Peyer's patch (tissue), 4 donors: Measurements from ENCODE around the gene EFNA2. TPM values are rescaled to one million over a fixed set of nuclear protein-coding genes. Genes with fewer than 3 reads are reported as not detected.
A peak's percentile ranks its signal among the peaks of the same experiment; 100 is the strongest.

Source experiments
- DNase-seq, 3 donors: peaks; one replicate each; pipeline ENCODE4 v3.0.0-alpha.2; 2017 to 2019
- H3K27ac ChIP-seq, 4 donors: fragments of 200-600 bp; sonication (generic); one replicate each; pipeline ENCODE4 v1.5.1; 2016 to 2019
- H3K27me3 ChIP-seq, 2 donors: fragments of 200-600 bp; sonication (generic); one replicate each; pipeline ENCODE4 v1.5.1; 2019
- H3K36me3 ChIP-seq, 3 donors: fragments of 200-600 bp; sonication (generic); one replicate each; pipeline ENCODE4 v1.5.1; 2016 to 2019
- H3K4me1 ChIP-seq, 4 donors: fragments of 200-600 bp; sonication (generic); one replicate each; pipeline ENCODE4 v1.5.1; 2016 to 2019
- H3K4me3 ChIP-seq, 4 donors: fragments of 200-600 bp; sonication (generic); 1 replicate in 3 of 4; 2 replicates in 1 of 4; pipeline ENCODE4 v1.5.1; 2016 to 2019; ENCODE audit warnings: mild to moderate bottlenecking in 1 of 4
- H3K9me3 ChIP-seq, 4 donors: fragments of 200-600 bp; sonication (generic); one replicate each; pipeline ENCODE4 v1.5.1; 2016 to 2019; ENCODE audit warnings: mild to moderate bottlenecking in 1 of 4
- CTCF ChIP-seq, 6 experiments: fragments of 450-650 bp in 4 of 6; fragments of 200-600 bp in 2 of 6; sonication (generic) in 1 of 6; IDR thresholded peaks; one replicate each; pipeline ENCODE4 v1.5.1; 2017 to 2019; ENCODE audit warnings: antibody characterized with exemption in 6 of 6, mild to moderate bottlenecking in 3 of 6, moderate library complexity in 1 of 6
- POLR2A ChIP-seq, 2 donors: fragments of 450-650 bp; IDR thresholded peaks; one replicate each; pipeline ENCODE4 v1.5.1; 2017; ENCODE audit warnings: antibody characterized with exemption in 2 of 2, mild to moderate bottlenecking in 2 of 2, moderate library complexity in 2 of 2
- total RNA-seq, 4 donors: library from RNA; depleted of rRNA; stranded (reverse); fragments of >200 nt; gene quantifications; one replicate each; pipeline ENCODE4 v1.1.0, GENCODE V29; 2016

EFNA2 gene
- total RNA-seq, 4 donors from 2014 or later = 21.5 to 34.1 (median 32.3) TPM

GRCh38 chr19:1269065-1269477 is 16.6 kb upstream of the EFNA2 start, which contains the start of gene CIRBP:
Gene CIRBP, plus strand, starts transcription at chr19:1269332. Its CDS starts 1,602 bp downstream, at chr19:1270934.
- H3K36me3 ChIP-seq = peaks cover 0 to 34% (median 0%) of the 10 kb centered on the region in 3 donors
- H3K4me1 ChIP-seq = peaks cover 13 to 87% (median 63%) of the 10 kb centered on the region in 4 donors
- H3K9me3 ChIP-seq = no peaks in the 10 kb centered on the region
- peak; percentile 100 for DNase-seq
- H3K4me3 ChIP-seq = peak within 1 kb of the TSS; percentile 65 to 97 (median 82)
- H3K27me3 ChIP-seq = no peaks in the 10 kb centered on the region
- peak within 1 kb of the TSS; percentile 98 to 99 (median 99) for H3K27ac ChIP-seq
- no peak for TF ChIP-seq CTCF (IDR thresholded peaks at IDR 0.05)
- peak; percentile 96 to 98 for TF ChIP-seq POLR2A (IDR thresholded peaks at IDR 0.05)

GRCh38 chr19:1269478-1270212 is 16.0 kb upstream of the EFNA2 start:
- Histone ChIP-seq H3K27ac (peak overlapping the region; percentile 98 to 99 (median 99)), H3K27me3 (no peaks in the 10 kb centered on the region), H3K9me3 (no peaks in the 10 kb centered on the region), H3K36me3 (peaks cover 0 to 40% (median 0%) of the 10 kb centered on the region in 3 donors), H3K4me1 (peaks cover 13 to 90% (median 63%) of the 10 kb centered on the region in 4 donors), H3K4me3 (peak overlapping the region; percentile 65 to 97 (median 82))
- peak; percentile 79 to 93 (median 89) for DNase-seq
- peak; percentile 5 to 14 for TF ChIP-seq POLR2A (IDR thresholded peaks at IDR 0.05)
- TF ChIP-seq CTCF (IDR thresholded peaks at IDR 0.05) = no peak

GRCh38 chr19:1270213-1270853 is 15.3 kb upstream of the EFNA2 start:
- H3K36me3 ChIP-seq = peaks cover 0 to 44% (median 0%) of the 10 kb centered on the region in 3 donors
- no peak for DNase-seq

GRCh38 chr19:1270854-1271527 is 14.7 kb upstream of the EFNA2 start:
- Histone ChIP-seq H3K27me3 (no peaks in the 10 kb centered on the region), H3K9me3 (no peaks in the 10 kb centered on the region), H3K36me3 (peaks cover 0 to 44% (median 0%) of the 10 kb centered on the region in 3 donors), H3K27ac (peak overlapping the region in 3 of 4 donors; percentile 9 to 99 (median 99)), H3K4me3 (peak overlapping the region in 3 of 4 donors; percentile 77 to 97 (median 87)), H3K4me1 (peaks cover 11 to 83% (median 62%) of the 10 kb centered on the region in 4 donors)
- no peak for TF ChIP-seq CTCF (IDR thresholded peaks at IDR 0.05)
- no peak for TF ChIP-seq POLR2A (IDR thresholded peaks at IDR 0.05)
- no peak for DNase-seq

More at GRCh38 chr19:1270213-1270853, 15.3 kb upstream of the EFNA2 start:
- H3K4me1 ChIP-seq = peaks cover 13 to 88% (median 65%) of the 10 kb centered on the region in 4 donors
- TF ChIP-seq CTCF (IDR thresholded peaks at IDR 0.05) (no peak), POLR2A (IDR thresholded peaks at IDR 0.05) (peak in 1 of 2 donors; percentile 2)
- peak overlapping the region; percentile 98 to 99 (median 99) for H3K27ac ChIP-seq
- H3K4me3 ChIP-seq = peak overlapping the region; percentile 65 to 97 (median 82)
- no peaks in the 10 kb centered on the region for H3K27me3 ChIP-seq
- H3K9me3 ChIP-seq = no peaks in the 10 kb centered on the region
